CD4-positive, alpha-beta memory T cell (primary cell): ENCODE results near the gene GPT2. TPM values are rescaled to one million over a fixed set of nuclear protein-coding genes. Genes with fewer than 3 reads are reported as not detected.

Experiments
- CTCF ChIA-PET: fragments of 350-600 bp; sonication (Branson Sonifier 250); formaldehyde crosslinking; loops from one replicate; lab custom pipeline; 2021; ENCODE audit warnings: inconsistent platforms; ENCODE audit not compliant: partially characterized antibody; lab: Charles Lee
- POLR2A ChIA-PET: fragments of 350-600 bp; sonication (Branson Sonifier 250); formaldehyde crosslinking; loops from one replicate; lab custom pipeline; 2021; ENCODE audit not compliant: partially characterized antibody; lab: Charles Lee
- DNase-seq, 5 donors: peaks; one replicate each; pipeline versions ENCODE4 v3.0.0 to v3.0.0-alpha.2; 2020 to 2022; ENCODE audit warnings: mixed read lengths in 1 of 5
- H3K27ac ChIP-seq: one replicate; pipeline ENCODE4 v1.7.0; 2013; ENCODE audit warnings: low read depth, low read length
- H3K27me3 ChIP-seq: 2 replicates; pipeline ENCODE4 v1.7.0; 2013; ENCODE audit warnings: mild to moderate bottlenecking, low read length, moderate library complexity; ENCODE audit not compliant: insufficient read depth
- H3K36me3 ChIP-seq: 2 replicates; pipeline ENCODE4 v1.7.0; 2013; ENCODE audit warnings: mild to moderate bottlenecking, low read length, moderate library complexity; ENCODE audit not compliant: insufficient read depth
- H3K4me1 ChIP-seq: 2 replicates; pipeline ENCODE4 v1.7.0; 2013; ENCODE audit warnings: mild to moderate bottlenecking, low read length, moderate library complexity; ENCODE audit not compliant: insufficient read depth
- H3K4me3 ChIP-seq, 2 donors: one replicate each; pipeline ENCODE4 v1.7.0; 2013; ENCODE audit warnings: low read length in 2 of 2, mild to moderate bottlenecking in 1 of 2
- H3K9me3 ChIP-seq, 2 donors: one replicate each; pipeline ENCODE4 v1.7.0; 2013; ENCODE audit warnings: low read length in 2 of 2, control low read depth in 1 of 2; ENCODE audit not compliant: control insufficient read depth in 1 of 2
- H3K27ac Mint-ChIP-seq, 7 donors: one replicate each; pipeline ENCODE4 v1.8.0; 2020 to 2021; ENCODE audit warnings: mixed read lengths in 7 of 7, mild to moderate bottlenecking in 6 of 7, inconsistent platforms in 3 of 7, moderate library complexity in 3 of 7
- H3K27me3 Mint-ChIP-seq, 2 donors: one replicate each; pipeline ENCODE4 v1.8.0; 2020 to 2021; ENCODE audit warnings: mixed read lengths in 2 of 2
- H3K36me3 Mint-ChIP-seq, 2 donors: one replicate each; pipeline ENCODE4 v1.8.0; 2020 to 2021; ENCODE audit warnings: mixed read lengths in 2 of 2, inconsistent platforms in 1 of 2, mild to moderate bottlenecking in 1 of 2
- H3K4me1 Mint-ChIP-seq, 4 donors: one replicate each; pipeline ENCODE4 v1.8.0; 2020 to 2021; ENCODE audit warnings: mixed read lengths in 4 of 4, mild to moderate bottlenecking in 1 of 4
- H3K4me3 Mint-ChIP-seq, 8 donors: one replicate each; pipeline ENCODE4 v1.8.0; 2020 to 2021; ENCODE audit warnings: mixed read lengths in 8 of 8, mild to moderate bottlenecking in 7 of 8, moderate library complexity in 6 of 8, inconsistent platforms in 3 of 8
- H3K9me3 Mint-ChIP-seq, 8 donors: one replicate each; pipeline ENCODE4 v1.8.0; 2020 to 2021; ENCODE audit warnings: mixed read lengths in 8 of 8, mild to moderate bottlenecking in 5 of 8, inconsistent platforms in 3 of 8, moderate library complexity in 1 of 8
- intact Hi-C: fragments of 100-400 bp; cut with micrococcal nuclease; formaldehyde crosslinking; loops from one replicate; pipeline ENCODE4 v1.15.1; 2023
- polyA plus RNA-seq, 2 donors: library from polyadenylated mRNA; unstranded; fragments of 300-500 nt; fragmentation: Illumina TruSeq; gene quantifications; one replicate each; pipeline ENCODE4 v1.2.3, GENCODE V29; 2021
- total RNA-seq, 2 experiments: library from RNA; stranded (reverse); gene quantifications; one replicate each; pipeline ENCODE4 v1.2.3, GENCODE V29; 2021

GPT2 gene
- total and polyA plus RNA-seq, 4 experiments from 2014 or later, result 0.63 to 1.5 (median 1.2) TPM; not detected in 1

DNA sequence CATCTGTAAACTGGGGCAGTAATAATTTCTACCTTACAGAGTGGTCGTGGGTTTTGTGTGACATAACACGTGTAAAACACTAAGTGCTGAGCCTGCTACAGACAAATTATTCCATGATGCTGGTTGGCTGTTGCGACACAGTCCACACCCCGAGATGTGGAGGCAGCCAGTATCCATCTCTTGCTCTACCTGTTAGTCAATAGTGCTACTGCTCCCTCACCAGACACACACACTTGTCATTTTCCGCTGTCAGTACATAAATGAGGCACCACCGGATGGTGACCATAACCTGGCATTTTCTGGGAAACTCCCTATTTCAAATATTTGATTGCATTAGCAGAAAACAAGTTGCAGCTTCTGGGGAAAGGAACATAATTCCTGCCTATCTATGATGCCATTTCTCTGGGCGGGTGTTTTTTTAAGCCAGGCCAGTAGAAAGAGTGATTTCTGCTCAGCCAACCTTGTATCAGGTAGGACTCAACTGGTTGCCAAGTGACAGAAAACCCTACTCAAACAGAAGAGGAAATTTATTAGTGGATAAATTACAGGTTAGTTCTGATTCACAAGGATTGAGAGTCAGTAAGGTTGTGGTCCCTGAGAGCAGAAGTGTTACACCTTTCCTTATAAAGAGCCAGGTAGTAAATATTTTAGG, 65.2 kb downstream of the GPT2 start:
- Mint-ChIP-seq H3K4me3 (peak overlapping the region in 1 of 8 donors; percentile 13), H3K36me3 (no peaks in the 10 kb centered on the region), H3K4me1 (peaks cover 5 to 21% (median 11%) of the 10 kb centered on the region in 4 donors), H3K27me3 (no peaks in the 10 kb centered on the region), H3K9me3 (no peaks in the 10 kb centered on the region), H3K27ac (peak overlapping the region in 5 of 7 donors; percentile 35 to 75 (median 64))
- POLR2A ChIA-PET, result interaction anchor here (0.7 to 3.0 kb wide), 2 partner anchors 21 to 24 kb away, joined by 4 to 11 read pairs; partner anchors contain the start of gene DNAJA2
- Histone ChIP-seq H3K4me1 (peaks cover 9% of the 10 kb centered on the region), H3K27me3 (no peaks in the 10 kb centered on the region), H3K36me3 (no peaks in the 10 kb centered on the region), H3K9me3 (no peaks in the 10 kb centered on the region), H3K4me3 (no peak overlapping the region), H3K27ac (no peak overlapping the region)
- CTCF ChIA-PET, result interaction anchor here (0.8 to 1.4 kb wide), 3 partner anchors 69 to 1216 kb away, joined by 3 to 10 read pairs (median 3); no protein-coding TSS in a partner anchor
- intact Hi-C loops, result no loop called here
- peak in 3 of 5 donors; percentile 10 to 45 (median 19) for DNase-seq

DNA sequence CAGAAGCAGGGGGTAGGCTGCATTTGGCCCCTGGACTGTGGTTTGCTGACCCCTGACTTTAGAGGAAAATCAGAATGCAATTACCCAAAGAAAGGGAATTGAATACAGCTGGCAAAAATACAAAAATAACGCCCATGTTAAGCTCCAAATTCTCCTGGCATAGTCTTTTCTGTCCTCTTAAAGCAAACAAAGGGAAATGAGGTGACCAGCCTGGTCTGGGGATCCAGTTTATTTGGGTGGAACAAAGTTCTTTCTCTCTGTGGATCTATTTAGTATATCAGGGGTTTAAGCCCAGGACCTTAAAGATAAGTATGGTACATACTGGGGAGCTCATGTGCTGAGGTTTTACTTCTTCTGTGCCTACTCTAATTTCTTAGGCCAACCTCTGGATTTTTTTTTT, 65.8 kb downstream of the GPT2 start:
- Mint-ChIP-seq H3K36me3 (peaks cover 5 to 6% of the 10 kb centered on the region in 2 donors), H3K9me3 (no peaks in the 10 kb centered on the region), H3K27ac (peak overlapping the region in 2 of 7 donors; percentile 7 to 29), H3K4me3 (no peak overlapping the region), H3K4me1 (peaks cover 5 to 21% (median 11%) of the 10 kb centered on the region in 4 donors), H3K27me3 (no peaks in the 10 kb centered on the region)
- Histone ChIP-seq H3K4me3 (no peak overlapping the region), H3K36me3 (peaks cover 6% of the 10 kb centered on the region), H3K27me3 (no peaks in the 10 kb centered on the region), H3K9me3 (no peaks in the 10 kb centered on the region), H3K27ac (no peak overlapping the region), H3K4me1 (peaks cover 9% of the 10 kb centered on the region)
- intact Hi-C loops, result no loop called here
- POLR2A ChIA-PET, result interaction anchor here (0.7 kb wide), 1 partner anchor 21 kb away, joined by 4 read pairs; no protein-coding TSS in a partner anchor
- no peak for DNase-seq
- CTCF ChIA-PET, result interaction anchor here (0.7 to 1.7 kb wide), 4 partner anchors 20 to 1207 kb away, joined by 3 to 4 read pairs (median 3); no protein-coding TSS in a partner anchor

DNA sequence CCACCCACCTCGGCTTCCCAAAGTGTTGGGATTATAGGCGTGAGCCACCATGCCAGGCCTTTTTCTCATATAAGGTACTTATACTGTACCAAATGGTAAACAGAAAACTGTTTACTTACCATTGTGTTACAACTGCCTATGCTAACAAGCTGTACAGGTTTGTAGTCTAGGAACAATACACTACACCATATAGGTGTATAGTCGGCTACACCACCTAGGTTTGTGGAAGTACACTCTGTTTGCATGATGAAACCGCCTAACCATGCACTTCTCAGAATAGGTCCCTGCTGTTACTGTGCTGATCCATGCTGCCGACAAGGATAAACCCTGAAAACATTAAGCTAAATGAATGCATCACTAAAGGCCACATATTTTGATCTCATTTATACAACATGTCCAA, 70.4 kb downstream of the GPT2 start:
- Mint-ChIP-seq H3K27ac (peak overlapping the region in 1 of 7 donors; percentile 5), H3K27me3 (no peaks in the 10 kb centered on the region), H3K9me3 (no peaks in the 10 kb centered on the region), H3K4me1 (peaks cover under 1 to 3% (median 2%) of the 10 kb centered on the region in 4 donors), H3K36me3 (peaks cover 24 to 48% of the 10 kb centered on the region in 2 donors), H3K4me3 (no peak overlapping the region)
- Histone ChIP-seq H3K4me3 (no peak overlapping the region), H3K27me3 (no peaks in the 10 kb centered on the region), H3K36me3 (peaks cover 49% of the 10 kb centered on the region), H3K27ac (no peak overlapping the region), H3K4me1 (no peaks in the 10 kb centered on the region), H3K9me3 (no peaks in the 10 kb centered on the region)
- CTCF ChIA-PET, result no interaction called here
- intact Hi-C loops, result no loop called here
- POLR2A ChIA-PET, result no interaction called here
- DNase-seq, result no peak

DNA sequence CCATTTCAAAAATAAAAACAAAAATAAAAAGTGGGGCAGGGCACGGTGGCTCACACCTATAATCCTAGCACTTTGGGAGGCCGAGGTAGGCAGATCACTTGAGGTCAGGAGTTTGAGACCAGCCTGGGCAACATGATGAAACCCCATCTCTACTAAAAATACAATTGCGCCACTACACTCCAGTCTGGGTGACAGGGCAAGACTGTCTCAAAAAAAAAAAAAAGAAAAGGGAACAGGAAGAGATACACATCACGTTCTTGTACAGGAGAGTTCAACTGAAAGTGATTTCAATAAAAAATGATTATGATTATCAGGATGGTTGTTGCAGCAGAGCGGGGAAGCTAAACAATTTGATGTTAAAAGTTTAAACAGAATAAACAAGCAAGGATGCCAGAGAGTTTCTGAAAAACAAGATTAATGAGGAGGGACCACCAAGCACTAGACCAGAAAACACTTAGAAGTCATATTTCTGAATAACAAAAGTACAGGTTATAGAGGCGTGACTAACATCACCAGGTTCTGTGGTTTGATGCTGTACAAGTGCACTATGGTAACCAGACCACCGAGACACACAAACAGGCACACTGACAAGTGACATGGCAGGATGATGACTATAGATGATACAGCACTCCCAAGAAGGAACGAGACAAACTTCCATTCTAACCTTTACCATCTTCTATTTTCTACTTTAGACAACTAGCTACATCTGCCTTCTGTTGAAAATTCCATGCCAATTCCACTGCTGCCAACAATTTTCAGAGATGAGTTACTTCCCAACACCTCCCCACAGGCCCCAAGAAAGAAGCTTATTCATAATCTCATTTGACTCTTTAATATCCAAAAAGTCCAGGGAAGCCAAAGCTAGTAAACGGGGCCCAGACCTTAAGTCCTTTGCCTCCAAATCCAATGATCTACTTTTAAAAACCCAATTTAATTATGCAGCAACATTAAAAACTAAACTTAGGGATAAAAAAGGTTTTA, 77.5 kb downstream of the GPT2 start:
- ChIA-PET POLR2A (interaction anchor here (1.7 to 3.7 kb wide), 3 partner anchors 11 to 12 kb away, joined by 5 to 16 read pairs (median 6); partner anchors contain the start of gene DNAJA2), CTCF (interaction anchor here (0.9 to 1.6 kb wide), 3 partner anchors 12 to 1196 kb away, joined by 3 to 4 read pairs (median 4); partner anchors contain the start of gene DNAJA2)
- H3K36me3 Mint-ChIP-seq, result peaks cover 52 to 87% of the 10 kb centered on the region in 2 donors
- Histone ChIP-seq H3K36me3 (peaks cover 82% of the 10 kb centered on the region), H3K4me3 (no peak overlapping the region), H3K4me1 (peaks cover 21% of the 10 kb centered on the region), H3K9me3 (no peaks in the 10 kb centered on the region), H3K27me3 (no peaks in the 10 kb centered on the region), H3K27ac (no peak overlapping the region)
- peaks cover 20 to 36% (median 31%) of the 10 kb centered on the region in 4 donors for H3K4me1 Mint-ChIP-seq
- peak in 3 of 5 donors; percentile 31 to 63 (median 38) for DNase-seq
- no peaks in the 10 kb centered on the region for H3K27me3 Mint-ChIP-seq
- intact Hi-C loops, result no loop called here
- no peaks in the 10 kb centered on the region for H3K9me3 Mint-ChIP-seq
- H3K4me3 Mint-ChIP-seq, result peak overlapping the region in 5 of 8 donors; percentile 2 to 55 (median 24)
- peak overlapping the region; percentile 33 to 92 (median 84) for H3K27ac Mint-ChIP-seq

DNA sequence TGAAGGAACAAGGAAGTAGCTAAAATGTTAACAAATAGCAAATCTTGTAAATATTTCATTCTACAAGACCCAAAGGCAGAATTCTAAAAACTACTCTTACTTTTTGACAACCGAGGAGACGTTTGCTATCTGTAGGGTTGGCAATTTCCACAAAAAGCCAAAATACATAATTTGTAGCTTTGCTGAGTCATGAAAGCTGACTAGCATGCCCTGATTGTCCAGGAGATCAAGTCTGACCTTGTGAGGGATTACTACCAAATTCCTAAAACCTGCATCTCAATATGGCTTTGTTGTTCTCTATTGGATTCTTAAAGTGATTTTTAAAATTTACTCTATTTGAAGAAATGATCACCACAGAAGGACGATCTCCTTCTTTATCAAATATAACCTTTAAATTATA, 78.5 kb downstream of the GPT2 start:
- POLR2A ChIA-PET, result interaction anchor here (0.7 to 1.7 kb wide), 4 partner anchors 10 to 75 kb away, joined by 3 to 6 read pairs (median 4); no protein-coding TSS in a partner anchor

DNA sequence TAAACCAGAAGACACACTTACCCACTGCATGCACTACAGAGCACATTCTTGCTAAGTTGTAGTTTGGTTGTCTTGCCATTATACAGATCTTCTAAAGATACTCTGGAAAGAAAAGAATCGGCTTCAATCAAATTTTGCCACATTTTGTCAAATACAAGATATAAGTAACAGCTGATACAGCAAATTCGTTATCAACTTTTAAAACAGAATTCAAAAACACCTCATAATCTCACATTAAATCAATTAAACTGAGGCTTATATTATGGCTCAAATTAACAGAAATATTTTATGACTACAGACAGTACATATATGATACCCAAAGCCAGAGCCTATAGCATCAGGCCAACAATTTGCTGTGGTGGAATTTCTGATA, 83.9 kb downstream of the GPT2 start:
- Mint-ChIP-seq H3K36me3 (peaks cover 43 to 77% of the 10 kb centered on the region in 2 donors), H3K4me3 (no peak overlapping the region), H3K4me1 (peaks cover 23 to 59% (median 43%) of the 10 kb centered on the region in 4 donors), H3K27ac (peak overlapping the region in 2 of 7 donors; percentile 40 to 53), H3K27me3 (no peaks in the 10 kb centered on the region), H3K9me3 (no peaks in the 10 kb centered on the region)
- H3K27ac ChIP-seq, result no peak overlapping the region
- no peaks in the 10 kb centered on the region for H3K27me3 ChIP-seq
- intact Hi-C loops, result no loop called here
- no peak for DNase-seq
- ChIA-PET POLR2A (no interaction called here), CTCF (interaction anchor here (1.3 kb wide), 1 partner anchor 40 kb away, joined by 4 read pairs; no protein-coding TSS in a partner anchor)
- H3K4me1 ChIP-seq, result peaks cover 50% of the 10 kb centered on the region
- no peak overlapping the region for H3K4me3 ChIP-seq
- H3K36me3 ChIP-seq, result peaks cover 64% of the 10 kb centered on the region
- no peaks in the 10 kb centered on the region for H3K9me3 ChIP-seq

More for the DNA sequence above, 78.5 kb downstream of the GPT2 start:
- intact Hi-C loops, result no loop called here
- Mint-ChIP-seq H3K36me3 (peaks cover 54 to 87% of the 10 kb centered on the region in 2 donors), H3K27me3 (no peaks in the 10 kb centered on the region), H3K27ac (peak overlapping the region; percentile 26 to 84 (median 80)), H3K9me3 (no peaks in the 10 kb centered on the region), H3K4me3 (peak overlapping the region in 1 of 8 donors; percentile 7), H3K4me1 (peaks cover 22 to 44% (median 33%) of the 10 kb centered on the region in 4 donors)
- Histone ChIP-seq H3K9me3 (no peaks in the 10 kb centered on the region), H3K36me3 (peaks cover 82% of the 10 kb centered on the region), H3K27me3 (no peaks in the 10 kb centered on the region), H3K4me3 (no peak overlapping the region), H3K27ac (no peak overlapping the region), H3K4me1 (peaks cover 27% of the 10 kb centered on the region)
- no peak for DNase-seq
- CTCF ChIA-PET, result interaction anchor here (0.9 to 1.6 kb wide), 4 partner anchors 11 to 1195 kb away, joined by 3 to 4 read pairs (median 4); partner anchors contain the start of gene DNAJA2
